ENCODE data around the gene NXT1.
"Not testable (repeated sequence)": the region's sequence is repeated elsewhere in the genome, so short reads cannot be mapped to it uniquely, and the experiment has no call there.

NXT1 gene

GRCh38 chr20:23303325-23304102, 47.1 kb upstream of the NXT1 start:
- no peak overlapping the region for H3K4ac ChIP-seq (ENCODE audit: low read length)
- H4K8ac ChIP-seq (ENCODE audit: low read depth, low read length), result no peak overlapping the region
- H2BK120ac ChIP-seq (ENCODE audit: low read depth, low read length), result no peak overlapping the region
- no peaks in the 10 kb centered on the region for H3K4me1 ChIP-seq (ENCODE audit: control insufficient read depth in 2 of 2, insufficient read depth in 1 of 2, low read depth in 1 of 2, low read length in 2 of 2)
- DNase-seq (ENCODE audit: low spot score), result no peak
- H3K4me2 ChIP-seq (ENCODE audit: insufficient read depth, low read length, poor library complexity, severe bottlenecking), result no peak overlapping the region
- H3K36me3 ChIP-seq (replicated peaks in 1 of 2; ENCODE audit: control insufficient read depth in 2 of 2, insufficient read depth in 2 of 2, low read length in 2 of 2), result peaks cover 0 to 2% of the 10 kb centered on the region in 2 donors
- H2AK5ac ChIP-seq (ENCODE audit: low read depth, low read length), result no peak overlapping the region
- no CpG with 5 or more reads among the region's 5 CpGs for WGBS, 2 donors (ENCODE audit: extremely low coverage in 2 of 2, insufficient read length in 2 of 2, insufficient replicate concordance in 1 of 2)
- H3K27ac ChIP-seq (replicated peaks; ENCODE audit: low read length), result no peak overlapping the region
- H3K9me3 ChIP-seq (replicated peaks in 1 of 2; ENCODE audit: control insufficient read depth in 2 of 2, insufficient read depth in 1 of 2, low read depth in 1 of 2, low read length in 2 of 2), result no peaks in the 10 kb centered on the region
- no peak overlapping the region for H2BK5ac ChIP-seq (ENCODE audit: low read length)
- H3K9ac ChIP-seq (ENCODE audit: low read depth, low read length, poor library complexity), result no peak overlapping the region
- no peak overlapping the region for H3K4me3 ChIP-seq (ENCODE audit: low read length in 2 of 2)
- H2BK12ac ChIP-seq (ENCODE audit: low read length), result no peak overlapping the region
- no peak overlapping the region for H2BK15ac ChIP-seq (ENCODE audit: low read length)
- H3K18ac ChIP-seq (ENCODE audit: low read length), result no peak overlapping the region
- H3K27me3 ChIP-seq (ENCODE audit: control insufficient read depth in 3 of 3, insufficient read depth in 3 of 3, low read depth in 1 of 3, low read length in 3 of 3), result no peaks in the 10 kb centered on the region
- no peak overlapping the region for H3K14ac ChIP-seq (ENCODE audit: low read length)
- H3K23ac ChIP-seq (ENCODE audit: low read depth, low read length, poor library complexity), result no peak overlapping the region
- no peaks in the 10 kb centered on the region for H3K79me1 ChIP-seq (ENCODE audit: low read depth, low read length)
- no peak overlapping the region for H2AFZ ChIP-seq (ENCODE audit: low read length)
- H4K91ac ChIP-seq (ENCODE audit: low read depth, low read length, poor library complexity), result no peak overlapping the region

GRCh38 chr20:23304616-23305015, 46.0 kb upstream of the NXT1 start:
- Histone ChIP-seq H4K91ac (ENCODE audit: low read depth, low read length, poor library complexity) (no peak overlapping the region), H3K23ac (ENCODE audit: low read depth, low read length, poor library complexity) (peak overlapping the region; percentile 16), H2BK12ac (ENCODE audit: low read length) (no peak overlapping the region), H3K79me1 (ENCODE audit: low read depth, low read length) (no peaks in the 10 kb centered on the region), H3K18ac (ENCODE audit: low read length) (peak overlapping the region; percentile 69), H3K4me2 (ENCODE audit: insufficient read depth, low read length, poor library complexity, severe bottlenecking) (no peak overlapping the region), H2AFZ (ENCODE audit: low read length) (no peak overlapping the region), H4K8ac (ENCODE audit: low read depth, low read length) (no peak overlapping the region), H3K9ac (ENCODE audit: low read depth, low read length, poor library complexity) (no peak overlapping the region), H3K9me3 (replicated peaks in 1 of 2; ENCODE audit: control insufficient read depth in 2 of 2, insufficient read depth in 1 of 2, low read depth in 1 of 2, low read length in 2 of 2) (no peaks in the 10 kb centered on the region), H3K27me3 (ENCODE audit: control insufficient read depth in 3 of 3, insufficient read depth in 3 of 3, low read depth in 1 of 3, low read length in 3 of 3) (no peaks in the 10 kb centered on the region), H3K14ac (ENCODE audit: low read length) (peak overlapping the region; percentile 97), H3K4me1 (ENCODE audit: control insufficient read depth in 2 of 2, insufficient read depth in 1 of 2, low read depth in 1 of 2, low read length in 2 of 2) (no peaks in the 10 kb centered on the region), H2BK120ac (ENCODE audit: low read depth, low read length) (no peak overlapping the region), H2AK5ac (ENCODE audit: low read depth, low read length) (peak overlapping the region; percentile 61), H2BK15ac (ENCODE audit: low read length) (no peak overlapping the region), H3K36me3 (replicated peaks in 1 of 2; ENCODE audit: control insufficient read depth in 2 of 2, insufficient read depth in 2 of 2, low read length in 2 of 2) (peaks cover 0 to 2% of the 10 kb centered on the region in 2 donors), H3K4me3 (ENCODE audit: low read length in 2 of 2) (no peak overlapping the region), H3K4ac (ENCODE audit: low read length) (no peak overlapping the region), H2BK5ac (ENCODE audit: low read length) (no peak overlapping the region), H3K27ac (replicated peaks; ENCODE audit: low read length) (no peak overlapping the region)
- no peak for DNase-seq (ENCODE audit: low spot score)
- no CpG with 5 or more reads among the region's 16 CpGs for WGBS, 2 donors (ENCODE audit: extremely low coverage in 2 of 2, insufficient read length in 2 of 2, insufficient replicate concordance in 1 of 2)

- Histone ChIP-seq H3K27ac (replicated peaks; ENCODE audit: low read length) (no peak overlapping the region), H3K27me3 (ENCODE audit: control insufficient read depth in 3 of 3, insufficient read depth in 3 of 3, low read depth in 1 of 3, low read length in 3 of 3) (no peaks in the 10 kb centered on the region), H4K91ac (ENCODE audit: low read depth, low read length, poor library complexity) (no peak overlapping the region), H2BK15ac (ENCODE audit: low read length) (no peak overlapping the region), H3K9ac (ENCODE audit: low read depth, low read length, poor library complexity) (no peak overlapping the region), H3K14ac (ENCODE audit: low read length) (no peak overlapping the region), H2AK5ac (ENCODE audit: low read depth, low read length) (no peak overlapping the region), H3K9me3 (replicated peaks in 1 of 2; ENCODE audit: control insufficient read depth in 2 of 2, insufficient read depth in 1 of 2, low read depth in 1 of 2, low read length in 2 of 2) (no peaks in the 10 kb centered on the region), H3K23ac (ENCODE audit: low read depth, low read length, poor library complexity) (no peak overlapping the region), H3K18ac (ENCODE audit: low read length) (no peak overlapping the region), H3K4me1 (ENCODE audit: control insufficient read depth in 2 of 2, insufficient read depth in 1 of 2, low read depth in 1 of 2, low read length in 2 of 2) (no peaks in the 10 kb centered on the region), H2BK12ac (ENCODE audit: low read length) (no peak overlapping the region), H3K36me3 (replicated peaks in 1 of 2; ENCODE audit: control insufficient read depth in 2 of 2, insufficient read depth in 2 of 2, low read length in 2 of 2) (peaks cover 0 to 2% of the 10 kb centered on the region in 2 donors), H2AFZ (ENCODE audit: low read length) (no peak overlapping the region), H3K4ac (ENCODE audit: low read length) (no peak overlapping the region), H2BK120ac (ENCODE audit: low read depth, low read length) (no peak overlapping the region), H4K8ac (ENCODE audit: low read depth, low read length) (no peak overlapping the region), H2BK5ac (ENCODE audit: low read length) (no peak overlapping the region), H3K4me3 (ENCODE audit: low read length in 2 of 2) (no peak overlapping the region), H3K4me2 (ENCODE audit: insufficient read depth, low read length, poor library complexity, severe bottlenecking) (no peak overlapping the region), H3K79me1 (ENCODE audit: low read depth, low read length) (no peaks in the 10 kb centered on the region)
- DNase-seq (ENCODE audit: low spot score), result no peak
- no CpG with 5 or more reads among the region's 3 CpGs for WGBS, 2 donors (ENCODE audit: extremely low coverage in 2 of 2, insufficient read length in 2 of 2, insufficient replicate concordance in 1 of 2)
Observed at GRCh38 chr20:23305098-23305497, 45.5 kb upstream of the NXT1 start.

GRCh38 chr20:23307393-23307792, 43.2 kb upstream of the NXT1 start:
- not testable (repeated sequence) for H3K4me1 ChIP-seq (ENCODE audit: control insufficient read depth in 2 of 2, insufficient read depth in 1 of 2, low read depth in 1 of 2, low read length in 2 of 2)

More at GRCh38 chr20:23307393-23307792, 43.2 kb upstream of the NXT1 start:
- H3K4ac ChIP-seq (ENCODE audit: low read length); H3K27me3 ChIP-seq (ENCODE audit: control insufficient read depth in 3 of 3, insufficient read depth in 3 of 3, low read depth in 1 of 3, low read length in 3 of 3); H2AK5ac ChIP-seq (ENCODE audit: low read depth, low read length); H2BK15ac ChIP-seq (ENCODE audit: low read length); H3K79me1 ChIP-seq (ENCODE audit: low read depth, low read length); H4K8ac ChIP-seq (ENCODE audit: low read depth, low read length); DNase-seq (ENCODE audit: low spot score); H2AFZ ChIP-seq (ENCODE audit: low read length); H2BK12ac ChIP-seq (ENCODE audit: low read length); H2BK120ac ChIP-seq (ENCODE audit: low read depth, low read length); H2BK5ac ChIP-seq (ENCODE audit: low read length); H3K4me3 ChIP-seq (ENCODE audit: low read length in 2 of 2); H3K9me3 ChIP-seq (replicated peaks in 1 of 2; ENCODE audit: control insufficient read depth in 2 of 2, insufficient read depth in 1 of 2, low read depth in 1 of 2, low read length in 2 of 2); H3K4me2 ChIP-seq (ENCODE audit: insufficient read depth, low read length, poor library complexity, severe bottlenecking); H3K14ac ChIP-seq (ENCODE audit: low read length); H3K36me3 ChIP-seq (replicated peaks in 1 of 2; ENCODE audit: control insufficient read depth in 2 of 2, insufficient read depth in 2 of 2, low read length in 2 of 2); H3K18ac ChIP-seq (ENCODE audit: low read length); H4K91ac ChIP-seq (ENCODE audit: low read depth, low read length, poor library complexity); H3K27ac ChIP-seq (replicated peaks; ENCODE audit: low read length); H3K9ac ChIP-seq (ENCODE audit: low read depth, low read length, poor library complexity); H3K23ac ChIP-seq (ENCODE audit: low read depth, low read length, poor library complexity): not testable (repeated sequence)
- WGBS, 2 donors (ENCODE audit: extremely low coverage in 2 of 2, insufficient read length in 2 of 2, insufficient replicate concordance in 1 of 2), result no CpG with 5 or more reads among the region's 4 CpGs
